Right lung (tissue), 5 donors: ENCODE measurements around the gene BTBD18. TPM values are rescaled to one million over a fixed set of nuclear protein-coding genes. Genes with fewer than 3 reads are reported as not detected.

Experiments used
- DNase-seq, 2 donors: peaks; one replicate each; pipeline ENCODE4 v3.0.0-alpha.2; 2013
- polyA plus RNA-seq, 5 donors: library from polyadenylated mRNA; unstranded; fragments of 120-200 nt; gene quantifications; one replicate each; pipeline versions ENCODE4 v1.2.1 to v1.2.3, GENCODE V29; 2013; ENCODE audit warnings: inconsistent platforms in 1 of 5, low replicate concordance in 1 of 5; ENCODE audit not compliant: insufficient read length in 5 of 5, insufficient read depth in 1 of 5

The BTBD18 gene
- polyA plus RNA-seq, 5 donors: 0.24 to 0.48 (median 0.30) TPM

- no peak for DNase-seq
These were observed 25.1 kb upstream of the BTBD18 start for GRCh38 chr11:57776577-57777210.

GRCh38 chr11:57776031-57776521 lies 24.5 kb upstream of the BTBD18 start:
- DNase-seq: peak; percentile 82 to 85

GRCh38 chr11:57775491-57775890 lies 23.9 kb upstream of the BTBD18 start:
- DNase-seq: no peak

GRCh38 chr11:57773026-57773598 lies 21.5 kb upstream of the BTBD18 start:
- DNase-seq: no peak

GRCh38 chr11:57772562-57772961 lies 20.9 kb upstream of the BTBD18 start:
- DNase-seq: no peak

- DNase-seq: no peak
These were observed 19.7 kb upstream of the BTBD18 start for GRCh38 chr11:57771365-57771764.

GRCh38 chr11:57770793-57771192 lies 19.2 kb upstream of the BTBD18 start:
- DNase-seq: no peak

- no peak for DNase-seq
These were observed 13.4 kb upstream of the BTBD18 start for GRCh38 chr11:57764972-57765371.

- DNase-seq: no peak
These were observed 12.9 kb upstream of the BTBD18 start for GRCh38 chr11:57764566-57764965.

GRCh38 chr11:57764021-57764420 lies 12.4 kb upstream of the BTBD18 start:
- DNase-seq: no peak

- peak in 1 of 2 donors; percentile 42 for DNase-seq
These were observed 11.9 kb upstream of the BTBD18 start for GRCh38 chr11:57763568-57763967.

GRCh38 chr11:57762235-57762861 lies 10.7 kb upstream of the BTBD18 start:
- DNase-seq: peak in 1 of 2 donors; percentile 29

- peak; percentile 94 to 97 for DNase-seq
These were observed 9.9 kb upstream of the BTBD18 start, which contains the start of gene CTNND1 for GRCh38 chr11:57761301-57762234. Gene CTNND1 (plus strand): TSS chr11:57761802. CDS start chr11:57791479, 29,677 bp downstream.

GRCh38 chr11:57758174-57758573 lies 6.6 kb upstream of the BTBD18 start:
- no peak for DNase-seq

- no peak for DNase-seq
These were observed 1.3 kb upstream of the BTBD18 start for GRCh38 chr11:57752954-57753353.

- DNase-seq: no peak
These were observed 443 bp downstream of the BTBD18 start for GRCh38 chr11:57751176-57751575.

- DNase-seq: no peak
These were observed 4.7 kb downstream of the BTBD18 start for GRCh38 chr11:57746920-57747319.

- DNase-seq: no peak
These were observed 6.4 kb downstream of the BTBD18 start for GRCh38 chr11:57745206-57745605.

- no peak for DNase-seq
These were observed 7.3 kb downstream of the BTBD18 start for GRCh38 chr11:57744357-57744756.

- DNase-seq: no peak
These were observed 9.5 kb downstream of the BTBD18 start for GRCh38 chr11:57742087-57742452.

- peak; percentile 95 for DNase-seq
These were observed 10.2 kb downstream of the BTBD18 start, which contains the start of gene SELENOH for GRCh38 chr11:57741132-57742086. Gene SELENOH (plus strand): TSS chr11:57741491. CDS start chr11:57741596, 105 bp downstream.
